ENCODE measurements around the gene BLTP3A.
"Not testable (repeated sequence)": the region's sequence is repeated elsewhere in the genome, so short reads cannot be mapped to it uniquely, and the experiment has no call there.

BLTP3A gene

GRCh38 chr6:34817446-34817845, 25.6 kb downstream of the BLTP3A start:
- TF ChIP-seq, protein P1, sequence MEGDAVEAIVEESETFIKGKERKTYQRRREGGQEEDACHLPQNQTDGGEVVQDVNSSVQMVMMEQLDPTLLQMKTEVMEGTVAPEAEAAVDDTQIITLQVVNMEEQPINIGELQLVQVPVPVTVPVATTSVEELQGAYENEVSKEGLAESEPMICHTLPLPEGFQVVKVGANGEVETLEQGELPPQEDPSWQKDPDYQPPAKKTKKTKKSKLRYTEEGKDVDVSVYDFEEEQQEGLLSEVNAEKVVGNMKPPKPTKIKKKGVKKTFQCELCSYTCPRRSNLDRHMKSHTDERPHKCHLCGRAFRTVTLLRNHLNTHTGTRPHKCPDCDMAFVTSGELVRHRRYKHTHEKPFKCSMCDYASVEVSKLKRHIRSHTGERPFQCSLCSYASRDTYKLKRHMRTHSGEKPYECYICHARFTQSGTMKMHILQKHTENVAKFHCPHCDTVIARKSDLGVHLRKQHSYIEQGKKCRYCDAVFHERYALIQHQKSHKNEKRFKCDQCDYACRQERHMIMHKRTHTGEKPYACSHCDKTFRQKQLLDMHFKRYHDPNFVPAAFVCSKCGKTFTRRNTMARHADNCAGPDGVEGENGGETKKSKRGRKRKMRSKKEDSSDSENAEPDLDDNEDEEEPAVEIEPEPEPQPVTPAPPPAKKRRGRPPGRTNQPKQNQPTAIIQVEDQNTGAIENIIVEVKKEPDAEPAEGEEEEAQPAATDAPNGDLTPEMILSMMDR (IDR thresholded peaks at IDR 0.05; ENCODE audit: borderline replicate concordance, control extremely low read depth, extremely low read depth, insufficient read depth, missing control alignments), result no peak
- in situ Hi-C loops (cut with MboI; ENCODE audit: low sequenced_read_pairs, unreplicated experiment), result no loop called here

GRCh38 chr6:34818872-34819570, 27.1 kb downstream of the BLTP3A start:
- in situ Hi-C loops (cut with MboI; ENCODE audit: low sequenced_read_pairs, unreplicated experiment); DNase-seq (ENCODE audit: low spot score): not testable (repeated sequence)

More at GRCh38 chr6:34817446-34817845, 25.6 kb downstream of the BLTP3A start:
- DNase-seq (ENCODE audit: low spot score), result no peak

GRCh38 chr6:34819571-34820480, 27.9 kb downstream of the BLTP3A start:
- TF ChIP-seq, protein P1 (IDR thresholded peaks at IDR 0.05; ENCODE audit: borderline replicate concordance, control extremely low read depth, extremely low read depth, insufficient read depth, missing control alignments), result no peak

GRCh38 chr6:34829137-34829536, 37.3 kb downstream of the BLTP3A start:
- TF ChIP-seq, protein P1 (IDR thresholded peaks at IDR 0.05; ENCODE audit: borderline replicate concordance, control extremely low read depth, extremely low read depth, insufficient read depth, missing control alignments), result no peak
- DNase-seq (ENCODE audit: low spot score), result no peak
- in situ Hi-C loops (cut with MboI; ENCODE audit: low sequenced_read_pairs, unreplicated experiment), result no loop called here

More at GRCh38 chr6:34819571-34820480, 27.9 kb downstream of the BLTP3A start:
- no peak for DNase-seq (ENCODE audit: low spot score)
- in situ Hi-C loops (cut with MboI; ENCODE audit: low sequenced_read_pairs, unreplicated experiment), result no loop called here

- TF ChIP-seq, protein P1 (IDR thresholded peaks at IDR 0.05; ENCODE audit: borderline replicate concordance, control extremely low read depth, extremely low read depth, insufficient read depth, missing control alignments), result no peak
- DNase-seq (ENCODE audit: low spot score), result no peak
- in situ Hi-C loops (cut with MboI; ENCODE audit: low sequenced_read_pairs, unreplicated experiment), result no loop called here
These were observed 41.1 kb downstream of the BLTP3A start for GRCh38 chr6:34832942-34833341.

- in situ Hi-C loops (cut with MboI; ENCODE audit: low sequenced_read_pairs, unreplicated experiment), result no loop called here
- no peak for DNase-seq (ENCODE audit: low spot score)
- TF ChIP-seq, protein P1 (IDR thresholded peaks at IDR 0.05; ENCODE audit: borderline replicate concordance, control extremely low read depth, extremely low read depth, insufficient read depth, missing control alignments), result no peak
These were observed 43.1 kb downstream of the BLTP3A start for GRCh38 chr6:34834789-34835518.
